HTR-8/SVneo (cell line): ENCODE data around the gene LRP2BP.
"Not testable (repeated sequence)": the region's sequence is repeated elsewhere in the genome, so short reads cannot be mapped to it uniquely, and the experiment has no call there.

Source experiments
- DNase-seq: peaks from one replicate; pipeline ENCODE4 v3.0.0; 2011; ENCODE audit warnings: low spot score, mixed read lengths; ENCODE audit not compliant: insufficient read length
- FAIRE-seq: peaks from 2 replicates; lab custom pipeline; 2011; peaks lifted over from hg19 to GRCh38; lab: Jason Lieb, UNC

The LRP2BP gene

GRCh38 chr4:185335579-185335978 lies 60.1 kb downstream of the LRP2BP start:
- no peak for DNase-seq
- no peak for FAIRE-seq

- no peak for FAIRE-seq
- no peak for DNase-seq
These were observed 61.4 kb downstream of the LRP2BP start for GRCh38 chr4:185334326-185334725.

GRCh38 chr4:185332575-185333464 lies 62.9 kb downstream of the LRP2BP start:
- DNase-seq, result no peak
- no peak for FAIRE-seq

GRCh38 chr4:185329879-185330510 lies 65.7 kb downstream of the LRP2BP start:
- DNase-seq, FAIRE-seq: not testable (repeated sequence)

GRCh38 chr4:185328586-185328985 lies 67.1 kb downstream of the LRP2BP start:
- DNase-seq, result no peak
- FAIRE-seq, result no peak

- not testable (repeated sequence) for DNase-seq, FAIRE-seq
These were observed 70.0 kb downstream of the LRP2BP start for GRCh38 chr4:185325721-185326120.

GRCh38 chr4:185324361-185324760 lies 71.4 kb downstream of the LRP2BP start:
- not testable (repeated sequence) for DNase-seq, FAIRE-seq

GRCh38 chr4:185323606-185324005 lies 72.1 kb downstream of the LRP2BP start:
- FAIRE-seq, result no peak
- DNase-seq, result no peak

- DNase-seq (no peak), FAIRE-seq (no peak)
These were observed 72.9 kb downstream of the LRP2BP start for GRCh38 chr4:185322803-185323202.

- FAIRE-seq, result no peak
These were observed 77.0 kb downstream of the LRP2BP start for GRCh38 chr4:185318679-185319078.

GRCh38 chr4:185317880-185318279 lies 77.8 kb downstream of the LRP2BP start:
- DNase-seq, result no peak
- FAIRE-seq, result no peak

More at GRCh38 chr4:185318679-185319078, 77.0 kb downstream of the LRP2BP start:
- no peak for DNase-seq

GRCh38 chr4:185317462-185317861 lies 78.3 kb downstream of the LRP2BP start:
- not testable (repeated sequence) for DNase-seq, FAIRE-seq
